ENCODE results near the gene EPHB6. TPM values are rescaled to one million over a fixed set of nuclear protein-coding genes. Genes with fewer than 3 reads are reported as not detected.

Gene EPHB6
- total and polyA plus RNA-seq, 10 of the 15 experiments (the other 5 are each of a cell fraction or from before 2014, with no cell fraction given): 0.06 to 1.3 (median 0.37) TPM; not detected in 2

GRCh38 chr7:142864980-142865747, 10.3 kb downstream of the EPHB6 start:
- no peaks in the 10 kb centered on the region for H4K20me1 ChIP-seq (ENCODE audit: control insufficient read depth, insufficient read depth)
- H3K36me3 ChIP-seq (ENCODE audit: control insufficient read depth in 2 of 2, insufficient read depth in 2 of 2, low read length in 1 of 2): no peaks in the 10 kb centered on the region
- TF ChIP-seq TARDBP (IDR thresholded peaks at IDR 0.05; ENCODE audit: borderline replicate concordance) (no peak), E2F4 (IDR thresholded peaks at IDR 0.05; ENCODE audit: low read depth, low read length) (no peak), GATAD2B (conservative IDR thresholded peaks at IDR 0.05; ENCODE audit: low read depth) (no peak), POLR2AphosphoS2 (IDR thresholded peaks at IDR 0.05; ENCODE audit: low read depth, low read length) (no peak), ZBTB40 (IDR thresholded peaks at IDR 0.05; ENCODE audit: borderline replicate concordance) (no peak), DPF2 (IDR thresholded peaks at IDR 0.05) (no peak), CHD1 (IDR thresholded peaks at IDR 0.05; ENCODE audit: low read depth, low read length) (no peak), SMAD1 (IDR thresholded peaks at IDR 0.05; ENCODE audit: low read depth, partially characterized antibody) (no peak), TAF1 (IDR thresholded peaks at IDR 0.05; ENCODE audit: borderline replicate concordance, low read depth, low read length) (no peak), ZNF384 (IDR thresholded peaks at IDR 0.05; ENCODE audit: borderline replicate concordance, low read depth, low read length) (no peak), ELK1 (IDR thresholded peaks at IDR 0.05; ENCODE audit: low read depth, low read length) (no peak), CBX5 (IDR thresholded peaks at IDR 0.05; ENCODE audit: low read depth) (no peak), CBX3 (IDR thresholded peaks at IDR 0.05; ENCODE audit: borderline replicate concordance, low read depth) (no peak)
- POLR2A ChIA-PET: no interaction called here
- no peak overlapping the region for H3K27ac ChIP-seq (ENCODE audit: control insufficient read depth, insufficient read depth)
- FAIRE-seq (no peak), DNase-seq (ENCODE audit: low read depth, low spot score) (no peak), ATAC-seq (no peak)
- 16% methylated on average over 14 of the region's 14 CpGs for WGBS (ENCODE audit: insufficient coverage, insufficient replicate concordance, low lambda C conversion rate, missing lambda C conversion rate)
- no peak overlapping the region for H3K4me2 ChIP-seq (ENCODE audit: control insufficient read depth, insufficient read depth)
- H3K4me1 ChIP-seq (ENCODE audit: control insufficient read depth, insufficient read depth, low read length): no peaks in the 10 kb centered on the region
- RAD21 ChIA-PET (ENCODE audit: unreplicated experiment): interaction anchor here (0.8 to 2.5 kb wide), 5 partner anchors 11 to 262 kb away, joined by 3 to 9 read pairs (median 9); partner anchors contain the start of gene EPHB6
- H3K9ac ChIP-seq (ENCODE audit: control insufficient read depth, insufficient read depth, low read length): no peak overlapping the region
- intact Hi-C loops (cut with micrococcal nuclease; ENCODE audit: unreplicated experiment) (no loop called here), in situ Hi-C loops (cut with MboI) (no loop called here)
- H2AFZ ChIP-seq (ENCODE audit: control insufficient read depth, low read depth, low read length): no peak overlapping the region
- no peaks in the 10 kb centered on the region for H3K9me3 ChIP-seq (replicated peaks; ENCODE audit: control insufficient read depth, insufficient read depth, low read length)
- H3K27me3 ChIP-seq (replicated peaks in 1 of 2; ENCODE audit: control insufficient read depth in 2 of 2, insufficient read depth in 2 of 2, low read length in 1 of 2): no peaks in the 10 kb centered on the region; a peak in 1 of 4 replicates
- BruUV-seq (replicated peaks): no TSS peak
- no peaks in the 10 kb centered on the region for H3K79me2 ChIP-seq (ENCODE audit: control insufficient read depth, insufficient read depth, low read length)
- SMC1A ChIA-PET (ENCODE audit: uncharacterized antibody, unreplicated experiment): interaction anchor here (1.1 to 2.5 kb wide), 5 partner anchors 50 to 195 kb away, joined by 3 to 10 read pairs (median 6); no protein-coding TSS in a partner anchor
- H3K4me3 ChIP-seq: no peak overlapping the region
- CTCF ChIA-PET: interaction anchor here (1.5 to 1.9 kb wide), 5 partner anchors 16 to 330 kb away, joined by 3 to 10 read pairs (median 8); no protein-coding TSS in a partner anchor
